ENCODE data around the gene ALDH16A1.
A peak's percentile ranks its signal among the peaks of the same experiment; 100 is the strongest.
"Not testable (repeated sequence)": the region's sequence is repeated elsewhere in the genome, so short reads cannot be mapped to it uniquely, and the experiment has no call there.

The ALDH16A1 gene

DNA sequence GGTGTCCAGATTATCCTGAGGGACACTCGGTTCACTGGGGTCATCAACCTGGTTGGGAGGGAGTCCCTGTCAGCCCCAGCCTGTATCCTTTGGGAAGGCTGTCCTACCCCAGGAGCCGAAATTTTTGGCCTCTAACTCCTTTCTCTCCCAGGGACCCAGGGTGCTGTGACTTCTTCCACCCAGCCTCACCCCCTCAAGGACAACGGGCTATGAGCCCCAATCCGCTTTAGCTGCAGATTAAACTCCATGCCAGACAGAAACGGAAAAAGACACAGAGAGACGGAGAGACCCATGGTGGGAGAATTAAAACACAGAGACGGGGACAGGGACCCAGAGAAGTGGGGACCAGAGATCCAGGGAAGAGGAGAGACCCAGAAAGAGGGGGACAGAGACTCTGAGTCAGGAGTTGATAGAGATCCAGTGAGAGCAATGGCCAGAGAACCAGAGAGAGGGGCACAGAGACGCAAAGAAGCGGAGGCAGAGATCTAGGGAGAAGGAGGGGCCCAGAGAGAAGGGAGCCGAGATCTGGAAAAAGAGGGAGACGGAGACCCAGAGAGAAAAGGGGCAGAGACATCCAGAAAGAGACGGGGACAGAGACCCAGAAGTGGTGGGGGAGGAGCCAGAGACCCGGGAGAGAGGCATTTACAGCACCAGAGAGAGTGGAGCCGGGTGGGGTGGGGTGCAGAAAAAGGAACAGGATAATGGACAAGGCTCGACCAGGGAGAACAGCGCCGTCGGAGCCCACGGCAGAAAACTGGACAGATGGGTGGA is 12.4 kb upstream of the ALDH16A1 start:
- DNase-seq (ENCODE audit: low read depth in 2 of 2) = no peak

- no peak for DNase-seq (ENCODE audit: low read depth in 2 of 2)
Measured at GRCh38 chr19:49441210-49441959, 11.6 kb upstream of the ALDH16A1 start, which contains the start of gene SLC17A7. Gene SLC17A7, minus strand, starts transcription at chr19:49441527. Its CDS starts 148 bp downstream, at chr19:49441379.

DNA sequence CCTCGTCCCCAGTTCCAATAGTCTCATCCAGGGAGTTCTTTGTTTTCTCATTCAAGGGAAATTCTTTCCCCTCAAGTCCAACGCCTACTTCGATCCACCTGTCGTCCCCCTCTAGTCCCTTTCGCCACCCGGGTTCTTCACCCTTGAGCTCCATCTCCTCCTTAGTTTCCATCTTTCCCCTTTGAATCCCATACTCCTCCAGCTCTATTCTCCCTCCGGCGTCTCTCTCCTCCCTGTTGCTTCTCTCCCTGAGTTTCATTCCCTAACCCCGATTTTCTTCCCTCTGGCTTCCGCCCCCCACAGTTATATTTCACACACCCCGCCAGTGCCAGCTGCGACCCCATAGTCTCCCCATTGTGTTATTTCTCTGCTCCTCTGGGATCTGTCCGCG is 11.1 kb upstream of the ALDH16A1 start:
- no peak for DNase-seq (ENCODE audit: low read depth in 2 of 2)

GRCh38 chr19:49442354-49442753 is 10.7 kb upstream of the ALDH16A1 start:
- DNase-seq (ENCODE audit: low read depth in 2 of 2) = no peak

DNA sequence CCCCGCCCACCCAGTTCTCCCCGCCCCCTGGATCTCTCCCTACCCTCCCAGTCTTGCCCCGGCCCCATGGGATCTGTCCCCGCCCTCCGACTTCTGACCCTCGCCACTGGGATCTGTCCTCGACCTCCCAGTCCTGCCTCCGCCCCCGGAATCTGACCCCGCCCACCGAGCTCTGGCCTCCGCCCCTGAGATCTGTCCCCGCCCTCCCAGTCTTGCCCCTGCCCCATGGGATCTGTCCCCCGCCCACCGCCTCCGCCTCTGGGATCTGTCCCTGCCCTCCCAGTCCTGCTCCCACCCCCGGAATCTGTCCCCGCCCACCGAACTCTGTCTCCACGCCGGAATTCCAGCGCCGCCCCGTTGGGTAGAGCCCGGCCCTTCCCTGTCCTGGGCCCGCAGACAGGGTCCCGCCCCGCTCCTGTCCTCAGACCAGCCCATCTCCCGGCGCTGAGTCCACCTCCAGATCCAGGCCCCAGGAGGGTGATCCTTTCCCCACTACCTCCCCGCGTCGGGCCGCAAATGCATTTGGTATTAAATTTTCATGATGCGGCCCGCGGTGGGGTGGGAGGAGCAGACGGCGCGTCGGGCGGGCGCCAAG is 10.2 kb upstream of the ALDH16A1 start:
- DNase-seq (ENCODE audit: low read depth in 2 of 2) = no peak

DNA sequence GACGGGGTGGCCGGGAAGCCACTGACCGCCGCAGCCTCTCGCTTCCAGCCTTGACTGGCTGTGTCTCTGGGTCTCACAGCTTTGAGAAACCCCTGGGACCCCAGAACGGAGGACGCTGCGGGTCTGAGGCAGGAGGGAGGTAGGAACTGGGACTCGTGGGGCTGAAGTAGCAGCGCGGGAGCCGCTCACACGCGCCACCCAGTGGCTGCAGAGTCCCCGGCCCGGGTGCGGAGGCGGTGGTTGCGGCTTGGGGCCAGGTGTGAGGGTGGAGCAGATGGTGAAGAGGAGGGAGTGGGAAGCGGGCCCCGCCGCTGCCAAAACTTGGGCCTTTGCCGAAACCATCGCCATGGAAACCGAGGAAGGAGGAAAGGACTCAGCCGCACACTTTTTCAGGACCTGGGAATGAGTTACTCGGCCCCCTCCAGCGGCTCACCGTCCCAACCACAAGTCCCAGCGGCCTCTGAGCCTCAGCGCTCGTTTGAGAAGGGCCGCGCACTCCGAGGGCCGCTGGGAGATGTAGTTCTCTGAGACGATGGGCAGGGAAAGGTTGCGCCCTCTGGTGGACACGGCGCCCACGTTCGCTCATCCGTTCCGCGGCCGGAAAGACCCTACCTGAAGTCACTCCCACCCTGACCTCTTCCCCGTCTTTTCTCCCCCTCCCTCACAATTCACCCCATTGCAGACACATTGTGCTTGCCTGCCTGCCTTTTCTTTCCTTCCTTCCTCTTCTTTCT is 9.5 kb upstream of the ALDH16A1 start:
- peak; percentile 84 to 85 for DNase-seq (ENCODE audit: low read depth in 2 of 2)

GRCh38 chr19:49444100-49444700 is 8.8 kb upstream of the ALDH16A1 start:
- DNase-seq (ENCODE audit: low read depth in 2 of 2) = not testable (repeated sequence)

DNA sequence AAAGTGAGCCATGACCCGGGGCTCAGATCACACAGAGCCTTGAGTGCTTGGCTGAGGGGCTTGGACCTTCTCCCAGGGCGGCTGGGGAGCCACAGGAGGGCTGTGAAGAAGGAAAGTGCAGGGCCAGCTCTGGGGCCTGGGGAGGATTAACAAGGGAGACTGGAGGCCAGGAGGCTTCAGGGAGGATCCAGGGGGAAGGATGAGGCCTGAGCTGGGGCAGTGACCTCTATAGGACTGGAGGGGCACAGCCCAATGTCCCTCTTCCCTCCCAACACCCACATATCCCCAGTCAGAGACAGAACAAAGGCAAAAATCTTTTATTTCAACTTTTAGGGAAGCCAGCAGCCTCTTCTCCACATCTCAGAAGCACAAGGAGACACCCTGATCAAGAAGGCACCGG is 7.0 kb upstream of the ALDH16A1 start:
- no peak for DNase-seq (ENCODE audit: low read depth in 2 of 2)

DNA sequence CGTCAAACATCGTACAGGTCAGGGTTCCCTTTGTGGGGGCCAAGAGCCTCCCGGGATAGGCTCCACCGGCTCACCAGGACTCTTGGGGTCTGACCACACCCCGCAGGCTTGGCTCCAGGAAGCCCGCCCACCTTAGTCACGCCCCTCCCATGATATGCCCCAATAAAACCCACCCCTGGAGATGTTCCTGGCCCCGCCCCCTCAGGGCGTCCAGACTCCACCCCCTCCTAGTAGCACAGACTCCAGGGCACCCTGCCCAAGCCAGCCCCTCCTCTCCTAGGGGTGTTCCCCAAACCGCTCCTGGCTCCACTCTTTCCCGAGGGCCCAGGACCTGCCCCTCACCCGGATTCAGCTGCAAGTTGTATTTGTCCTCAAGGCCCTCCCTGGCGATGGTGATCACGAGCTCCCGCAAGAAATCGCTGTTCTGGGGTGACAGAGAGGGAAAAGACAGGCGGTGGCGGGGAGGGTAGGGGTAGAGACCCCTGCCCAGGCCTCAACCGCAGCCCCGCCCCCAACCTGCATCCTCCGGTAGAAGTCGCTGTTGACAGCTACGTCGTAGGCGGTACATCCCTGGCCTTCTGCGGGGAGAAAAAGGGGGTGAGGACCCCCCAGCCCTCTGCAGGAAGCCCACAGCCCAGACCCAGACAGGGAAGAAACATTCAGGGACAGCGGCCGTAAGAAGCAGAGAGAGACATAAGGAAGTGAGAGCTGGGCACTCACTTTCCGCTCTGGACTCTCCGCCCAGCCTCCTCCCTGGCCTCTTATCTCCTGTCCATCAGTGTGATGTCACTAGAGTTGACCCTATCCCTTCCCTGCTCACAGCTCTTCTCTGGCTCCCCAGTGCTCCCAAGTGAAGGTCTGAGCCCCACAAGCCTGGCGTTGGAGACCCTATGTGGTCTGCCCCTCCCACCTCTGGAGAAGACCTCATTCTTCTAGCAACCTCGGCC is 5.3 kb upstream of the ALDH16A1 start:
- no peak for DNase-seq (ENCODE audit: low read depth in 2 of 2)

- no peak for DNase-seq (ENCODE audit: low read depth in 2 of 2)
Measured at GRCh38 chr19:49448432-49448786, 4.6 kb upstream of the ALDH16A1 start.

- DNase-seq (ENCODE audit: low read depth in 2 of 2) = no peak
Measured at GRCh38 chr19:49450405-49450804, 2.6 kb upstream of the ALDH16A1 start.

DNA sequence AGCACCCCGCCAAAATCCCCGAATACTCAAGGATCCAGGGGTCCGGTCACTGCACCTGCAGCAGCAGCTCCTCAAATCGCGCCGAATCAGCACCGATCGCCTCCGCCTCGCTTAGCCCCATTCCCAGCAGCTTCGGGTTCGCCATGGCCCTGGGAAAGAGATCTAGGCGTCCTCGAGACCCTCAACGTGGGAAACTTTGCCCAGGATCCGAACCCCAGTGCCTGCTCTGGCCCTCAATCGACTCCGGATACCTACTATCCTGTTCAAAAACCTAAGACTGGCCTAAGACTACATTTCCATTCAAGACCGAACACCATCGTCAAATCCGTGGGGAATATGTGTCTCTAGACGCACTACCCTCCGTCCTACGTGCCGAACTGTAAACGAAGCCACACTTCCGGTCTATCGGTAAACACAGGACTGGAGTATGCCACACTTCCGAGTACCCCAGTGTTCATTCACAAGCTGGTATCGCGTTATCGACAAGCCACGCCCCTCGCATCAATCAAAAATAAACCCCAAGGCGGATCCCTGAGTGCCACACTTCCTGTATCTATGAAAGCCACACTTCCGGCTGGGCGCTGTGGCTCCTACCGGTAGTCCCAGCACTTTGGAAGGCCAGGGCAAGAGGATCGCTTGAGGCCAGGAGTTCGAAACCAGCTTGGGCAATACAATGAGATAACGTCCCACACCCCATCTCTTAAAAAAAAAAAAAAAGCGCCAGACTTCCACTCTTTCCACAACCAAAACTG is 1.4 kb upstream of the ALDH16A1 start, which contains the start of gene PIH1D1:
Gene PIH1D1 (minus strand): TSS at position 385 of the 752 bp plus-strand sequence. CDS start 240 bp downstream, at position 145.
- peak; percentile 86 to 87 for DNase-seq (ENCODE audit: low read depth in 2 of 2)

DNA sequence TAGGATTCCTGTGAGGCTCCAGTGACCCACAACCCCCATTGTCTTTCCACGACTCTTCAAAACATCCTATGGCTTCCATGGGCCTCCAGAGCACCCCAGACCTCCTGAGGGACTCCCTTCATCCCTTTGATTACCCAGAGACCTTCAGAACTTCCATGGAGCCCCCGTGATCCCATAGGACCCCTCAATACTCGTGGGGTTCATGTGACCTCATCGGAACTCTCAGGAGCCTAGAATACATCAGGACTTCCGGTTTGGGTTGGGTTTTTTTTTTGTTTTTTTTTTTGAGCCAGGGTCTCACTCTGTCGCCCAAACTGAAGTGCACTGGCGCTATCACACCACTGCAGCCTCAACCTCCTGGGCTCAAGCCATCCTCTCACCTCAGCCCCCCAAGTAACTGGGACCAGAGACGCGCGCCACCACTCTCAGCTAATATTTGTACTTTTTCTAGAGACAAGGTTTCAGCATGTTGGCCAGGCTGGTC is 774 bp downstream of the ALDH16A1 start:
- no peak for DNase-seq (ENCODE audit: low read depth in 2 of 2)

GRCh38 chr19:49455773-49456172 is 2.7 kb downstream of the ALDH16A1 start:
- no peak for DNase-seq (ENCODE audit: low read depth in 2 of 2)

DNA sequence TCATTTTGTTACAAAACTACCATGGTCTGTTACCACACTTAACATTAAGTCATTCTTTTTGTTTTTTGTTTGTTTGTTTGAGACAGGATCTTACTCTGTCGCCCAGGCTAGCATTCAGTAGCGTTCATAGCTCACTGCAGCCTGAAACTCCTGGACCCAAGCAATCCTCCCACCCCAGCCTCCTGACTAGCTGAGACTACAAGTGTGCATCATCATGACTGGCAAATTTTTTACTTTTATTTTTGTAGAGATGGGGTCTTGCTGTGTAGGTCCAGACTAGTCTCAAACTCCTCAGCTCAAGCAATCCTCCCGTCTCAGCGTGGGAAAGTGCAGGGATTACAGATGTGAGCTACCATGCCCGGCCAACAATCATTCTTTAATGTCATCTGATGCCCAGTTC is 3.3 kb downstream of the ALDH16A1 start:
- DNase-seq (ENCODE audit: low read depth in 2 of 2) = no peak

DNA sequence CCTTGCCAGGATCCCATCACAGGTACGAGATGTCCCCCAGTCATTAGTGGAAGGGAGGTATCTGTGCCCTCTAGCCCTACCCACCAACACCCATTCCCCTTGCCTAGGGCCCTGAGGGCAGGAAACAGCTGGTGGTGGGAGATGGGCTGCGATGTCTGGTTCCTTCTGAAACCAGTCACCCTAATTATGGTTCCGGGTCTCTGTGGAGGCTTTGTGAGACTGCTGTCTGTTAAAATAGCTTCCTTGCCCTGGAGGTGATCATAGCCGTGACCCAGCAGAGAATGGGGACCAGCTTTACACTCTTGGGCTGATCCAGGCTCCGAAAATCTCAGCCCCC is 5.5 kb downstream of the ALDH16A1 start:
- DNase-seq (ENCODE audit: low read depth in 2 of 2) = no peak

DNA sequence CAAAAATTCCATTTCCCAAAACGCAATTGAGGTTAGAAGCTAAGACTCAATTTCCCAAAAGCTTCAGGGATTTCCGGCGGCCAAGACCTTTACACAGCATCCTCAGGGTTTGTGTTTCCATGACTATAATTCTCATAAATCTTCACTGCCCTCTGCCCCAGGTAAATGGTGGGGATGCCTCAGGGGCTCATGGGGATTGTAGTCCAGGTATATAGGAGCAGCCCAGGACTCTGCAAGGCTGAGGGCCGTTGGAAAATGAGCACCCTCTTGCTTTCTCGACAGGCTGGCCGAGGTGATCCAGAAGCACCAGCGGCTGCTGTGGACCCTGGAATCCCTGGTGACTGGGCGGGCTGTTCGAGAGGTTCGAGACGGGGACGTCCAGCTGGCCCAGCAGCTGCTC is 6.4 kb downstream of the ALDH16A1 start:
- DNase-seq (ENCODE audit: low read depth in 2 of 2) = no peak

DNA sequence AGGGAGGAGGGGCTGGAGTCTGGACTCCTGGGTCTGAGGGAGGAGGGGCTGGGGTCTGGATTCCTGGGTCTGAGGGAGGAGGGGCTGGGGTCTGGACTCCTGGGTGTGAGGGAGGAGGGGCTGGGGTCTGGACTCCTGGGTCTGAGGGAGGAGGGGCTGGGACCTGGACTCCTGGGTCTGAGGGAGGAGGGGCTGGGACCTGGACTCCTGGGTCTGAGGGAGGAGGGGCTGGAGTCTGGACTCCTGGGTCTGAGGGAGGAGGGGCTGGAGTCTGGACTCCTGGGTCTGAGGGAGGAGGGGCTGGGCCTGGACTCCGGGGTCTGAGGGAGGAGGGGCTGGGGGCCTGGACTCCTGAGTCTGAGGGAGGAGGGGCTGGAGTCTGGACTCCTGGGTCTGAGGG is 8.1 kb downstream of the ALDH16A1 start:
- DNase-seq (ENCODE audit: low read depth in 2 of 2) = not testable (repeated sequence)

DNA sequence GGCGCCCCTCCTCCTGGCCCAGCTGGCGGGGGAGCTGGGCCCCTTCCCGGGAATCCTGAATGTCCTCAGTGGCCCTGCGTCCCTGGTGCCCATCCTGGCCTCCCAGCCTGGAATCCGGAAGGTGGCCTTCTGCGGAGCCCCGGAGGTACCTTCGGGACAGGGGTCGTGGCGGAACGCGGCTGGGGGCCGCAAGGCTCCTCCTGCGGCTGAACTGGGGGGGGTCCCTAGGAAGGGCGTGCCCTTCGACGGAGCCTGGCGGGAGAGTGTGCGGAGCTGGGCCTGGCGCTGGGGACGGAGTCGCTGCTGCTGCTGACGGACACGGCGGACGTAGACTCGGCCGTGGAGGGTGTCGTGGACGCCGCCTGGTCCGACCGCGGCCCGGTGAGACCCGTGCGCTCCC is 8.6 kb downstream of the ALDH16A1 start:
- no peak for DNase-seq (ENCODE audit: low read depth in 2 of 2)

- DNase-seq (ENCODE audit: low read depth in 2 of 2) = no peak
Measured at GRCh38 chr19:49462492-49462891, 9.5 kb downstream of the ALDH16A1 start.

Measured in stimulated activated CD8-positive, alpha-beta memory T cell treated with anti-CD3 and anti-CD28 coated beads, Interleukin-2, amount 100 ng/mL, for 1 hour (primary cell).